Cardiac muscle cell (in vitro differentiated cells and primary cell): ENCODE measurements around the gene PCK2. TPM values are rescaled to one million over a fixed set of nuclear protein-coding genes. Genes with fewer than 3 reads are reported as not detected.
A peak's percentile ranks its signal among the peaks of the same experiment; 100 is the strongest.

Experiments
- DNase-seq, 2 donors: peaks; one replicate each; pipeline versions ENCODE4 v3.0.0 to v3.0.0-alpha.2; 2010 to 2017; ENCODE audit warnings: low read depth in 1 of 2, low spot score in 1 of 2
- H3K27ac ChIP-seq: fragments of 200-600 bp; sonication (generic); 2 replicates; pipeline ENCODE4 v1.5.1; 2016
- H3K27me3 ChIP-seq: fragments of 200-600 bp; sonication (generic); 2 replicates; pipeline ENCODE4 v1.6.0; 2016; ENCODE audit warnings: control low read depth
- H3K36me3 ChIP-seq: fragments of 200-600 bp; sonication (generic); 2 replicates; pipeline ENCODE4 v1.5.1; 2016; ENCODE audit warnings: control low read depth
- H3K4me1 ChIP-seq: fragments of 200-600 bp; sonication (generic); 2 replicates; pipeline ENCODE4 v1.8.1; 2017; ENCODE audit warnings: low read depth, mild to moderate bottlenecking, mixed run types
- H3K4me3 ChIP-seq: fragments of 200-600 bp; sonication (generic); 2 replicates; pipeline ENCODE4 v1.5.1; 2016; ENCODE audit warnings: mild to moderate bottlenecking
- H3K9me3 ChIP-seq: fragments of 200-600 bp; sonication (generic); 2 replicates; pipeline ENCODE4 v1.5.1; 2017; ENCODE audit warnings: low read depth, mild to moderate bottlenecking, control low read depth
- polyA plus RNA-seq: library from polyadenylated mRNA; unstranded; fragments of >200 nt; fragmentation: Nextera tagmentation; extraction: Ambion mirVana; gene quantifications from 2 replicates; pipeline ENCODE4 v1.2.1, GENCODE V29; 2016
- total RNA-seq: library from RNA; depleted of rRNA; stranded (reverse); fragments of >200 nt; gene quantifications from 2 replicates; pipeline ENCODE4 v1.2.3, GENCODE V29; 2016
- TF ChIP-seq, protein P1 (sequence below): IDR thresholded peaks from 2 replicates; pipeline ENCODE4 v1.5.1; 2012; ENCODE audit warnings: low read depth, mild to moderate bottlenecking, low read length

PCK2 gene
- total and polyA plus RNA-seq, 2 experiments from 2014 or later: 12.2 to 18.9 TPM

DNA sequence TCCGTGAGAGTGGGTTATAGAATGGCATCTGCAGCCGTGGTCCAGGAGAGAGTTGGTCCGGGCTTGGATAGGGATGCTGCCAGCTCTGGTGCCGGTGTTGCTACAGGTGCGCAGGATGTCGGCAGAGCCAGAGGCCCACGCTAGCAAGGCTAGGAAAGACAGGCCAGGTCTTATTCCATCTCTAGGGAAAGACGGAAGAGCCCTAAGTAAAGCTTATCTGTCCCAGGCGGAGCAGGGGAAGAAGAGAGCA lies 41.4 kb downstream of the PCK2 start:
- peak overlapping the region; percentile 69 for H3K27ac ChIP-seq
- TF ChIP-seq, protein P1, sequence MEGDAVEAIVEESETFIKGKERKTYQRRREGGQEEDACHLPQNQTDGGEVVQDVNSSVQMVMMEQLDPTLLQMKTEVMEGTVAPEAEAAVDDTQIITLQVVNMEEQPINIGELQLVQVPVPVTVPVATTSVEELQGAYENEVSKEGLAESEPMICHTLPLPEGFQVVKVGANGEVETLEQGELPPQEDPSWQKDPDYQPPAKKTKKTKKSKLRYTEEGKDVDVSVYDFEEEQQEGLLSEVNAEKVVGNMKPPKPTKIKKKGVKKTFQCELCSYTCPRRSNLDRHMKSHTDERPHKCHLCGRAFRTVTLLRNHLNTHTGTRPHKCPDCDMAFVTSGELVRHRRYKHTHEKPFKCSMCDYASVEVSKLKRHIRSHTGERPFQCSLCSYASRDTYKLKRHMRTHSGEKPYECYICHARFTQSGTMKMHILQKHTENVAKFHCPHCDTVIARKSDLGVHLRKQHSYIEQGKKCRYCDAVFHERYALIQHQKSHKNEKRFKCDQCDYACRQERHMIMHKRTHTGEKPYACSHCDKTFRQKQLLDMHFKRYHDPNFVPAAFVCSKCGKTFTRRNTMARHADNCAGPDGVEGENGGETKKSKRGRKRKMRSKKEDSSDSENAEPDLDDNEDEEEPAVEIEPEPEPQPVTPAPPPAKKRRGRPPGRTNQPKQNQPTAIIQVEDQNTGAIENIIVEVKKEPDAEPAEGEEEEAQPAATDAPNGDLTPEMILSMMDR: no peak
- no peaks in the 10 kb centered on the region for H3K27me3 ChIP-seq
- no peak for DNase-seq
- no peaks in the 10 kb centered on the region for H3K9me3 ChIP-seq
- H3K4me1 ChIP-seq: peaks cover 36% of the 10 kb centered on the region
- peaks cover 15% of the 10 kb centered on the region for H3K36me3 ChIP-seq
- peak overlapping the region; percentile 63 for H3K4me3 ChIP-seq

DNA sequence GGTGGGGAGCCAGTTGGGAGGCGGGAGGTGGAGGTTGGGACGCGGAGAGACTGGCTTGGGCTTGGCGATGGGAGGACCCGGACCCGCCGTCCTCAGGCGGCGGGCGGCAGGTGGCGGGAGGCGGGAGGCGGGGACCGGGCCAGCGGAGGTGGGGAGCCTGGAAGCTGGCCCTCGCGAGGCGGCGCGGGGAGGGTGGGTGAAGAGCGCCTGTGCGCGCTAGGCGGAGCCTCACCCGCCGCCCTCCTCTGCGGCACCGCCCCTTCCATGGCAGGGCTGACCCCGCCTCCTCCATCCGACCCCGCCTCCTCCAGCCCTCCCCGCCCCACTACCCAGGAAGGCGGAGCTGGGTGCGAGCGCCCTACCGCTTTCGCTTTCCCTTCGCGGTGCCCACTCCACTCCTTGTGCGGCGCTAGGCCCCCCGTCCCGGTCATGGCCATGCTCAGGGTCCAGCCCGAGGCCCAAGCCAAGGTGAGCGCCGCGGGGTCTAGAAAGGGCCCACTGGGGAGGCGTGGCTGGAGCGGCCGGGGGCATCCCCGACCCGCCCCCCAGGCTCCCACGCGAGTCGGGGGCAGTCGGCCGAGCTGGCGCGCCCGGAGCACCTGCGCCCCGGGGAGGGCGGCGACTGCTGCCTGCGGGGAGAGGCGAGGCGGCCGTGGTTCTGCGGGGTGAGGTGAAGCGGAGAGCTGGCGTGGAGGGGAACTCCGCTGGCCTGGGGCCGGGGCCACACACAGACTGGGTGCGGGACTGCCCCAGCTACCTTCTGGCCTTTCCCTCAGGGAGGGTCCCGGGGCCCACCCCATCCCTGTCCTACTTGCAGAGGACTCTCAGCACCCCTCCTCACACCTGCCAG lies 41.9 kb downstream of the PCK2 start, which contains the start of gene PSME1:
TSS of gene PSME1 (plus strand) at position 361 of the 850 bp plus-strand sequence. CDS start at position 430, 69 bp downstream.
- Histone ChIP-seq H3K4me3 (peak within 1 kb of the TSS; percentile 63), H3K36me3 (peaks cover 15% of the 10 kb centered on the region), H3K9me3 (no peaks in the 10 kb centered on the region), H3K27ac (peak within 1 kb of the TSS; percentile 69), H3K27me3 (no peaks in the 10 kb centered on the region), H3K4me1 (peaks cover 31% of the 10 kb centered on the region)
- DNase-seq: peak; percentile 91 to 96
- TF ChIP-seq, protein P1: no peak

DNA sequence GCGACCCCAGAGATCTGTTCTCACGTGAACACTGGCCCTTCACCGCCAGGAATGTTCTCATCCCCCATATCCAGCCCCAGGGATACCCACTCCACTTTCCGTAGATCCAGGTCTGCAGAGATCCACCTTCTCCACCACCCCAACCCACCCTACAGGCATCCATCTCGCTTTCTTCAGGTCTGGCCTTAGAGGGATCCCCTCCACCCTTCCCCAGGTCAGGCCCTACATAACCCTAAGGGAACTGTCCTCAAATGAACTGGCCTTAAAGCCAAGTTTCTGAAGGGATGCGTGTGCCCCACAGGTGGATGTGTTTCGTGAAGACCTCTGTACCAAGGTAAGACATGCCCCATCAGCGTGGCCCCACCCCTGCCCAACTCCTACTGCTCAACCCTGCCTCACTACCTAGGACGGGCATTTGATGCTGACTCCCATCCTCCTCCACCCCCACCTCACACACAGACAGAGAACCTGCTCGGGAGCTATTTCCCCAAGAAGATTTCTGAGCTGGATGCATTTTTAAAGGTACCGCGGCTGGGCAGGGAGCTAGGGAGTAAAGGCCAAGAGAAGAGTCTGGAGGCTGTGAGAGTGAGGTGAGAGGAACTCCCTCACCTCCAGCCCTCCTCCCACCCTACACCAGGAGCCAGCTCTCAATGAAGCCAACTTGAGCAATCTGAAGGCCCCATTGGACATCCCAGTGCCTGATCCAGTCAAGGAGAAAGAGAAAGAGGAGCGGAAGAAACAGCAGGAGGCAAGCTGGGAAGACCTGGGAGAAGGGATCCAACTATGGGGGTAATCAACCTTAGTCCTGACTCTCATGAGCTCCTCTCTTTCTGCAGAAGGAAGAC lies 42.8 kb downstream of the PCK2 start:
- DNase-seq: no peak
- Histone ChIP-seq H3K4me1 (peaks cover 22% of the 10 kb centered on the region), H3K27me3 (no peaks in the 10 kb centered on the region), H3K27ac (peak overlapping the region; percentile 25), H3K4me3 (peak overlapping the region; percentile 63), H3K36me3 (peaks cover 15% of the 10 kb centered on the region), H3K9me3 (no peaks in the 10 kb centered on the region)
- TF ChIP-seq, protein P1: no peak

DNA sequence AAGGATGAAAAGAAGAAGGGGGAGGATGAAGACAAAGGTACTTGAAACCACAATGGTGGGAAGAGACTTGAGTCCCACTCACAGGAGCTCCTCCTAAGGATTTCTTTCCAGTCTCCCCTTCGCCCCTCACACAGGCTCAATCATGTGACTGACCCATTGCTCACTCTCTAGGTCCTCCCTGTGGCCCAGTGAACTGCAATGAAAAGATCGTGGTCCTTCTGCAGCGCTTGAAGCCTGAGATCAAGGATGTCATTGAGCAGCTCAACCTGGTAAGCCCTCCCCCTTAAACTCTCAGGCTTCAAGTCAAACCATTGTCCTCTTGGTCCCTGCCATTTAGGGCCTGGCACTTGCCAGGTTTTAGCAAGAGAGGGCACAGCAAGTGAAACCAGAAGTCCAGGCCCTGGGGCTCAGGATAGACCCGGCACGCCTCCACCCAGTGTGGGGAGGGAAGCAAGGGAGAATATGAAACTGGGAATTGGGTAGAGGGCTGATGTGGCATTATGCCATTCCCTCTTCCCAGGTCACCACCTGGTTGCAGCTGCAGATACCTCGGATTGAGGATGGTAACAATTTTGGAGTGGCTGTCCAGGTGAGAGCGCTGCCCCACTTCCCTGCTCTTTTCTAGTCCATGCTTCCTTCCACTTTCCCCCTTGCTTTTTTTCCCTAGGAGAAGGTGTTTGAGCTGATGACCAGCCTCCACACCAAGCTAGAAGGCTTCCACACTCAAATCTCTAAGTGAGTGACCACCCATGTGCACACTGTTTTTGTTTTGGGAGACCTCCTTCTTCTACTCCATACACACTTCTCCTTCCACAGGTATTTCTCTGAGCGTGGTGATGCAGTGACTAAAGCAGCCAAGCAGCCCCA lies 43.7 kb downstream of the PCK2 start:
- TF ChIP-seq, protein P1: no peak
- Histone ChIP-seq H3K4me1 (peaks cover 14% of the 10 kb centered on the region), H3K36me3 (peaks cover 15% of the 10 kb centered on the region), H3K27ac (peak overlapping the region; percentile 25), H3K4me3 (no peak overlapping the region), H3K9me3 (no peaks in the 10 kb centered on the region), H3K27me3 (no peaks in the 10 kb centered on the region)
- no peak for DNase-seq
